ENCODE data around the gene SMIM23. TPM values are rescaled to one million over a fixed set of nuclear protein-coding genes. Genes with fewer than 3 reads are reported as not detected.

SMIM23 gene
- polyA plus RNA-seq, 3 donors: not detected

DNA sequence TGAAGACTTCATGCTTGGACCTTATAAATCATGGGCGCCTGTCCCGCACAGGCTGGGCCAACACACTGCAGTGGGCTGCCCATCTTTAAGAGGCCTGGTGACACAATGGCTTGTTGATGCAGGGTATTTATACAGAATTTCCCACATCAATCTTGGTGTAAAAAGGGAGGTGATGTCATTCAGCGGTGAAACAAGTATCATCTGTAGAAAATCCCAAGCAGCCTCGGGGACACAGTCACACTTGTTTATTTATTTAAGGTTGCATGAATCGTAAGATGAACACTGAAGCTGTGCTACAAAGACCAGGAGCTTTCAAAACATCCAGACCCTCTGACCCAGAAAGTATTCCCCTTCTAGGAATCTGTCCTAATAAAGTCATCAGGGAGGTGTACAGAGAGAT lies 40.5 kb downstream of the SMIM23 start:
- H3K4me1 Mint-ChIP-seq: no peaks in the 10 kb centered on the region
- no peak overlapping the region for H3K4me3 ChIP-seq (replicated peaks in 1 of 3; ENCODE audit: low read depth in 2 of 3, low read length in 3 of 3)
- H3K9me3 Mint-ChIP-seq: peaks cover 0 to 6% (median 2%) of the 10 kb centered on the region in 7 donors
- no peaks in the 10 kb centered on the region for H3K27me3 ChIP-seq (ENCODE audit: control insufficient read depth in 2 of 2, insufficient read depth in 2 of 2, low read length in 2 of 2)
- peaks cover 0 to 6% (median 0%) of the 10 kb centered on the region in 3 donors for H3K27me3 Mint-ChIP-seq (ENCODE audit: low read depth in 3 of 3)
- no CpG with 5 or more reads among the region's 5 CpGs for WGBS (ENCODE audit: insufficient coverage)
- no peaks in the 10 kb centered on the region for H4K20me1 ChIP-seq (ENCODE audit: insufficient read depth, low read length)
- H2AFZ ChIP-seq (ENCODE audit: insufficient read depth, low read depth, low read length, poor library complexity, severe bottlenecking): no peak overlapping the region
- no peak for DNase-seq
- H3K79me2 ChIP-seq (ENCODE audit: insufficient read depth, low read length): no peaks in the 10 kb centered on the region
- TF ChIP-seq, protein P1, sequence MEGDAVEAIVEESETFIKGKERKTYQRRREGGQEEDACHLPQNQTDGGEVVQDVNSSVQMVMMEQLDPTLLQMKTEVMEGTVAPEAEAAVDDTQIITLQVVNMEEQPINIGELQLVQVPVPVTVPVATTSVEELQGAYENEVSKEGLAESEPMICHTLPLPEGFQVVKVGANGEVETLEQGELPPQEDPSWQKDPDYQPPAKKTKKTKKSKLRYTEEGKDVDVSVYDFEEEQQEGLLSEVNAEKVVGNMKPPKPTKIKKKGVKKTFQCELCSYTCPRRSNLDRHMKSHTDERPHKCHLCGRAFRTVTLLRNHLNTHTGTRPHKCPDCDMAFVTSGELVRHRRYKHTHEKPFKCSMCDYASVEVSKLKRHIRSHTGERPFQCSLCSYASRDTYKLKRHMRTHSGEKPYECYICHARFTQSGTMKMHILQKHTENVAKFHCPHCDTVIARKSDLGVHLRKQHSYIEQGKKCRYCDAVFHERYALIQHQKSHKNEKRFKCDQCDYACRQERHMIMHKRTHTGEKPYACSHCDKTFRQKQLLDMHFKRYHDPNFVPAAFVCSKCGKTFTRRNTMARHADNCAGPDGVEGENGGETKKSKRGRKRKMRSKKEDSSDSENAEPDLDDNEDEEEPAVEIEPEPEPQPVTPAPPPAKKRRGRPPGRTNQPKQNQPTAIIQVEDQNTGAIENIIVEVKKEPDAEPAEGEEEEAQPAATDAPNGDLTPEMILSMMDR (IDR thresholded peaks at IDR 0.05): no peak
- H3K9me3 ChIP-seq (replicated peaks in 1 of 2; ENCODE audit: control insufficient read depth in 1 of 2, insufficient read depth in 1 of 2, low read length in 2 of 2): no peaks in the 10 kb centered on the region
- no peaks in the 10 kb centered on the region for H3K4me1 ChIP-seq (ENCODE audit: control insufficient read depth in 1 of 2, insufficient read depth in 2 of 2, low read length in 2 of 2)
- no peak overlapping the region for H3K9ac ChIP-seq (ENCODE audit: insufficient read depth, low read length, poor library complexity, severe bottlenecking)
- H3K4me2 ChIP-seq (replicated peaks; ENCODE audit: extremely low read depth, low read length, poor library complexity, severe bottlenecking): no peak overlapping the region
- no peaks in the 10 kb centered on the region for H3K36me3 Mint-ChIP-seq
- intact Hi-C loops (cut with micrococcal nuclease): no loop called here
- no peak overlapping the region for H3K4me3 Mint-ChIP-seq
- no peak overlapping the region for H3K27ac ChIP-seq (ENCODE audit: low read depth in 1 of 2, low read length in 2 of 2)
- H3K36me3 ChIP-seq (replicated peaks in 1 of 2; ENCODE audit: control insufficient read depth in 1 of 2, insufficient read depth in 2 of 2, low read length in 2 of 2): no peaks in the 10 kb centered on the region
- H3K27ac Mint-ChIP-seq: no peak overlapping the region

GRCh38 chr5:171827162-171827561 lies 41.5 kb downstream of the SMIM23 start:
- Mint-ChIP-seq H3K36me3 (no peaks in the 10 kb centered on the region), H3K9me3 (peaks cover 2 to 6% (median 4%) of the 10 kb centered on the region in 7 donors), H3K4me3 (no peak overlapping the region), H3K4me1 (no peaks in the 10 kb centered on the region), H3K27ac (no peak overlapping the region), H3K27me3 (ENCODE audit: low read depth in 3 of 3) (peaks cover 0 to 6% (median 0%) of the 10 kb centered on the region in 3 donors)
- Histone ChIP-seq H3K27ac (ENCODE audit: low read depth in 1 of 2, low read length in 2 of 2) (no peak overlapping the region), H3K27me3 (ENCODE audit: control insufficient read depth in 2 of 2, insufficient read depth in 2 of 2, low read length in 2 of 2) (no peaks in the 10 kb centered on the region), H3K9me3 (replicated peaks in 1 of 2; ENCODE audit: control insufficient read depth in 1 of 2, insufficient read depth in 1 of 2, low read length in 2 of 2) (peaks cover 0 to 3% of the 10 kb centered on the region in 2 donors), H3K36me3 (replicated peaks in 1 of 2; ENCODE audit: control insufficient read depth in 1 of 2, insufficient read depth in 2 of 2, low read length in 2 of 2) (no peaks in the 10 kb centered on the region), H4K20me1 (ENCODE audit: insufficient read depth, low read length) (no peaks in the 10 kb centered on the region), H2AFZ (ENCODE audit: insufficient read depth, low read depth, low read length, poor library complexity, severe bottlenecking) (no peak overlapping the region), H3K4me2 (replicated peaks; ENCODE audit: extremely low read depth, low read length, poor library complexity, severe bottlenecking) (no peak overlapping the region), H3K9ac (ENCODE audit: insufficient read depth, low read length, poor library complexity, severe bottlenecking) (no peak overlapping the region), H3K4me1 (ENCODE audit: control insufficient read depth in 1 of 2, insufficient read depth in 2 of 2, low read length in 2 of 2) (no peaks in the 10 kb centered on the region), H3K79me2 (ENCODE audit: insufficient read depth, low read length) (no peaks in the 10 kb centered on the region), H3K4me3 (replicated peaks in 1 of 3; ENCODE audit: low read depth in 2 of 3, low read length in 3 of 3) (no peak overlapping the region)
- intact Hi-C loops (cut with micrococcal nuclease): no loop called here
- DNase-seq: no peak
- TF ChIP-seq, protein P1 (IDR thresholded peaks at IDR 0.05): no peak
- WGBS (ENCODE audit: insufficient coverage): 100% methylated on average over 1 of the region's 9 CpGs
